Measurements from ENCODE around the gene RAB33B. TPM values are rescaled to one million over a fixed set of nuclear protein-coding genes. Genes with fewer than 3 reads are reported as not detected.

RAB33B gene
- polyA plus RNA-seq, 3 donors = 5.8 to 8.1 (median 6.0) TPM

DNA sequence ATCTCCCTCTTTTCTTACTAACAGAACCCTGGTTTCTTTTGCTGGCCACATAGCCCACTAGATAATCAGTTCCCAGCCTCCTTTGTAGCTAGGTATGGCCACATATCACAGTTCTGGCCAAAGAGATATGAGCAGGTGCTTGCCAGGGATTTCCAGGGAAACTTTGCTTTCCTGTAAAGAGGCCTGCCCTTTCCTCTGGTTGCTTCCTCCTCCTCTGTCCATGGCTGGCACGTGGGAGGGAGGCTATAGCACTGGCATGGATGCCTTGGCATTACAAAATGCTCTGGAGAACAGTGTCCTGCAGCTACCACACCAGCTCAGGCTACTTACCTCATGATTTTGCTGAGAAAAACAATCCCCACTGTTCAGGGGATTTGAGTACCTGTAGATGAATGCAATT lies 27.5 kb downstream of the RAB33B start:
- peaks cover 3% of the 10 kb centered on the region for H3K79me2 ChIP-seq (ENCODE audit: insufficient read depth, low read length)
- H2AFZ ChIP-seq (ENCODE audit: insufficient read depth, low read depth, low read length, poor library complexity, severe bottlenecking) = no peak overlapping the region
- peaks cover 4 to 14% of the 10 kb centered on the region in 2 donors for H3K36me3 ChIP-seq (replicated peaks in 1 of 2; ENCODE audit: control insufficient read depth in 1 of 2, insufficient read depth in 2 of 2, low read length in 2 of 2)
- H3K27me3 Mint-ChIP-seq (ENCODE audit: low read depth in 3 of 3) = peaks cover 0 to 3% (median 0%) of the 10 kb centered on the region in 3 donors
- H3K4me1 Mint-ChIP-seq = peaks cover 13% of the 10 kb centered on the region
- no peak overlapping the region for H3K27ac ChIP-seq (ENCODE audit: low read depth in 1 of 2, low read length in 2 of 2)
- H3K9me3 ChIP-seq (replicated peaks in 1 of 2; ENCODE audit: control insufficient read depth in 1 of 2, insufficient read depth in 1 of 2, low read length in 2 of 2) = no peaks in the 10 kb centered on the region
- TF ChIP-seq CTCF (IDR thresholded peaks at IDR 0.05) = no peak
- no peak overlapping the region for H3K4me3 Mint-ChIP-seq
- H3K4me1 ChIP-seq (ENCODE audit: control insufficient read depth in 1 of 2, insufficient read depth in 2 of 2, low read length in 2 of 2) = peaks cover 9 to 11% of the 10 kb centered on the region in 2 donors
- no peak for DNase-seq
- H3K9ac ChIP-seq (ENCODE audit: insufficient read depth, low read length, poor library complexity, severe bottlenecking) = no peak overlapping the region
- no peak overlapping the region for H3K4me3 ChIP-seq (replicated peaks in 1 of 3; ENCODE audit: low read depth in 2 of 3, low read length in 3 of 3)
- H4K20me1 ChIP-seq (ENCODE audit: insufficient read depth, low read length) = peaks cover 3% of the 10 kb centered on the region
- no peaks in the 10 kb centered on the region for H3K9me3 Mint-ChIP-seq
- H3K27ac Mint-ChIP-seq = no peak overlapping the region
- intact Hi-C loops (cut with micrococcal nuclease) = no loop called here
- H3K36me3 Mint-ChIP-seq = peaks cover 19 to 28% of the 10 kb centered on the region in 2 donors
- WGBS (ENCODE audit: insufficient coverage) = no CpG with 5 or more reads among the region's 1 CpG
- H3K4me2 ChIP-seq (replicated peaks; ENCODE audit: extremely low read depth, low read length, poor library complexity, severe bottlenecking) = no peak overlapping the region
- H3K27me3 ChIP-seq (ENCODE audit: control insufficient read depth in 2 of 2, insufficient read depth in 2 of 2, low read length in 2 of 2) = no peaks in the 10 kb centered on the region

- H3K36me3 Mint-ChIP-seq = peaks cover 13 to 21% of the 10 kb centered on the region in 2 donors
- Histone ChIP-seq H3K4me1 (ENCODE audit: control insufficient read depth in 1 of 2, insufficient read depth in 2 of 2, low read length in 2 of 2) (peaks cover 9 to 11% of the 10 kb centered on the region in 2 donors), H3K4me3 (replicated peaks in 1 of 3; ENCODE audit: low read depth in 2 of 3, low read length in 3 of 3) (no peak overlapping the region), H2AFZ (ENCODE audit: insufficient read depth, low read depth, low read length, poor library complexity, severe bottlenecking) (no peak overlapping the region), H3K36me3 (replicated peaks in 1 of 2; ENCODE audit: control insufficient read depth in 1 of 2, insufficient read depth in 2 of 2, low read length in 2 of 2) (peaks cover 4 to 7% of the 10 kb centered on the region in 2 donors), H3K79me2 (ENCODE audit: insufficient read depth, low read length) (no peaks in the 10 kb centered on the region), H3K9ac (ENCODE audit: insufficient read depth, low read length, poor library complexity, severe bottlenecking) (no peak overlapping the region), H3K27ac (ENCODE audit: low read depth in 1 of 2, low read length in 2 of 2) (no peak overlapping the region), H3K9me3 (replicated peaks in 1 of 2; ENCODE audit: control insufficient read depth in 1 of 2, insufficient read depth in 1 of 2, low read length in 2 of 2) (no peaks in the 10 kb centered on the region), H3K27me3 (ENCODE audit: control insufficient read depth in 2 of 2, insufficient read depth in 2 of 2, low read length in 2 of 2) (no peaks in the 10 kb centered on the region), H3K4me2 (replicated peaks; ENCODE audit: extremely low read depth, low read length, poor library complexity, severe bottlenecking) (no peak overlapping the region), H4K20me1 (ENCODE audit: insufficient read depth, low read length) (no peaks in the 10 kb centered on the region)
- no peak for DNase-seq
- H3K27me3 Mint-ChIP-seq (ENCODE audit: low read depth in 3 of 3) = peaks cover 0 to 3% (median 0%) of the 10 kb centered on the region in 3 donors
- WGBS (ENCODE audit: insufficient coverage) = no CpG with 5 or more reads among the region's 3 CpGs
- no peaks in the 10 kb centered on the region for H3K9me3 Mint-ChIP-seq
- peaks cover 13% of the 10 kb centered on the region for H3K4me1 Mint-ChIP-seq
- H3K4me3 Mint-ChIP-seq = no peak overlapping the region
- H3K27ac Mint-ChIP-seq = peak overlapping the region in 1 of 7 donors; percentile 76
- intact Hi-C loops (cut with micrococcal nuclease) = no loop called here
- no peak for TF ChIP-seq CTCF (IDR thresholded peaks at IDR 0.05)
Measured at GRCh38 chr4:139483000-139483399, 29.1 kb downstream of the RAB33B start.

All from CD14-positive monocyte (primary cell).